Endothelial cell of umbilical vein (primary cell): ENCODE data around the gene EPS8. TPM values are rescaled to one million over a fixed set of nuclear protein-coding genes. Genes with fewer than 3 reads are reported as not detected.

Source experiments
- BruUV-seq: library from RNA; stranded (reverse); fragments of 400-500 nt; replicated peaks from 2 replicates; lab custom pipeline; 2021; lab: Mats Ljungman, UMichigan
- CTCF ChIA-PET: fragments of 300-600, 350-600 bp; sonication (Branson Sonifier 250); formaldehyde crosslinking; loops from one replicate; lab custom pipeline; 2021; ENCODE audit warnings: antibody characterized with exemption, inconsistent platforms; lab: Charles Lee
- POLR2A ChIA-PET: fragments of 300-600, 350-600 bp; sonication (Branson Sonifier 250); formaldehyde crosslinking; loops from one replicate; lab custom pipeline; 2021; ENCODE audit warnings: antibody characterized with exemption, inconsistent platforms; lab: Charles Lee
- DNase-seq: peaks from one replicate; pipeline ENCODE4 v3.0.0-alpha.2; 2011; ENCODE audit warnings: low read depth, low spot score
- FAIRE-seq: peaks from 2 replicates; lab custom pipeline; 2011; peaks lifted over from hg19 to GRCh38; lab: Jason Lieb, UNC
- H2AFZ ChIP-seq: 2 replicates; pipeline ENCODE4 v1.6.0; 2012; ENCODE audit warnings: low read depth, low read length, control low read depth, inconsistent platforms
- H3K27ac ChIP-seq: 2 replicates; pipeline ENCODE4 v1.5.1; 2011; ENCODE audit warnings: low read depth, mild to moderate bottlenecking, control low read depth, low read length, moderate library complexity; ENCODE audit not compliant: insufficient read depth
- H3K27me3 ChIP-seq, 2 experiments: 2 replicates each; pipeline versions ENCODE4 v1.6.0 to v1.6.1; 2011; ENCODE audit warnings: low read length in 2 of 2, mixed read lengths in 1 of 2; ENCODE audit not compliant: control insufficient read depth in 2 of 2, insufficient read depth in 2 of 2
- H3K36me3 ChIP-seq, 2 experiments: 2 replicates in 1 of 2; 3 replicates in 1 of 2; pipeline ENCODE4 v1.5.1; 2011; ENCODE audit warnings: low read length in 2 of 2, mild to moderate bottlenecking in 1 of 2, moderate library complexity in 1 of 2; ENCODE audit not compliant: control insufficient read depth in 2 of 2, insufficient read depth in 2 of 2; ENCODE audit errors: extremely low read depth in 1 of 2
- H3K4me1 ChIP-seq: 3 replicates; pipeline ENCODE4 v1.5.1; 2011; ENCODE audit warnings: mild to moderate bottlenecking, low read length; ENCODE audit not compliant: control insufficient read depth, insufficient read depth; ENCODE audit errors: extremely low read depth
- H3K4me2 ChIP-seq: 2 replicates; pipeline ENCODE4 v1.6.1; 2011; ENCODE audit warnings: low read length, control low read depth, mixed read lengths; ENCODE audit not compliant: insufficient read depth
- H3K4me3 ChIP-seq, 3 experiments: fragments of 200-600 bp in 1 of 3; sonication (generic), shearing (Covaris generic) in 1 of 3; replicated peaks in 1 of 3; 2 replicates each; pipeline ENCODE4 v1.5.1; 2011 to 2016; ENCODE audit warnings: control low read depth in 3 of 3, low read length in 3 of 3, mild to moderate bottlenecking in 2 of 3, inconsistent platforms in 1 of 3, low read depth in 1 of 3, moderate library complexity in 1 of 3; ENCODE audit not compliant: insufficient read depth in 1 of 3
- H3K79me2 ChIP-seq: 2 replicates; pipeline ENCODE4 v1.6.0; 2012; ENCODE audit warnings: low read length, inconsistent platforms; ENCODE audit not compliant: control insufficient read depth, insufficient read depth
- H3K9ac ChIP-seq: replicated peaks from 2 replicates; pipeline ENCODE3; 2011; ENCODE audit warnings: low read length, control low read depth; ENCODE audit not compliant: insufficient read depth; ENCODE audit errors: extremely low read depth
- H3K9me1 ChIP-seq: replicated peaks from 3 replicates; pipeline ENCODE4 v1.6.0; 2011; ENCODE audit warnings: mild to moderate bottlenecking, low read length; ENCODE audit not compliant: control insufficient read depth, insufficient read depth; ENCODE audit errors: extremely low read depth
- H3K9me3 ChIP-seq: replicated peaks from 2 replicates; pipeline ENCODE4 v1.5.1; 2012; ENCODE audit warnings: low read length, inconsistent platforms; ENCODE audit not compliant: control insufficient read depth, insufficient read depth
- H4K20me1 ChIP-seq: replicated peaks from 2 replicates; pipeline ENCODE3; 2011; ENCODE audit warnings: mild to moderate bottlenecking, low read length; ENCODE audit not compliant: control insufficient read depth, insufficient read depth; ENCODE audit errors: extremely low read depth
- EZH2 ChIP-seq: IDR thresholded peaks from 2 replicates; pipeline ENCODE4 v1.6.1; 2012; ENCODE audit warnings: borderline replicate concordance, low read depth, mild to moderate bottlenecking, moderate library complexity, low read length, inconsistent platforms; ENCODE audit not compliant: severe bottlenecking
- FOS ChIP-seq: IDR thresholded peaks from 2 replicates; pipeline ENCODE4 v1.6.1; 2011; ENCODE audit warnings: mild to moderate bottlenecking, low read length, moderate library complexity, borderline replicate concordance; ENCODE audit not compliant: insufficient read depth
- GATA2 ChIP-seq: IDR thresholded peaks from 2 replicates; pipeline ENCODE4 v1.7.0; 2011; ENCODE audit warnings: low read depth, mild to moderate bottlenecking, moderate library complexity, mixed read lengths, low read length; ENCODE audit not compliant: insufficient read length, insufficient read depth
- JUN ChIP-seq: IDR thresholded peaks from 2 replicates; pipeline ENCODE4 v1.6.1; 2011; ENCODE audit warnings: borderline replicate concordance, low read depth; ENCODE audit not compliant: insufficient read length, insufficient read depth
- MYC ChIP-seq: IDR thresholded peaks from one replicate; pipeline ENCODE4 v1.6.1; 2011; ENCODE audit warnings: mild to moderate bottlenecking, low read depth, low read length
- POLR2A ChIP-seq: IDR thresholded peaks from 2 replicates; pipeline ENCODE4 v1.6.1; 2012; ENCODE audit warnings: low read depth, mild to moderate bottlenecking, control low read depth, low read length
- POLR2AphosphoS5 ChIP-seq: IDR thresholded peaks from 2 replicates; pipeline ENCODE4 v1.6.1; 2012; ENCODE audit warnings: low read depth, mild to moderate bottlenecking, control low read depth, low read length, moderate library complexity; ENCODE audit not compliant: insufficient read depth
- dilution Hi-C: fragments of 300-500 bp; cut with MboI; formaldehyde crosslinking; loops from one replicate; pipeline ENCODE4 v1.15.0; 2019; ENCODE audit warnings: low sequenced_read_pairs; ENCODE audit not compliant: extremely low pct_ligation_motif_present
- intact Hi-C: fragments of 100-400 bp; cut with micrococcal nuclease; formaldehyde crosslinking; loops from one replicate; pipeline ENCODE4 v1.10.0; 2022
- polyA plus RNA-seq, 4 experiments: library from polyadenylated mRNA; depleted of rRNA in 3 of 4; stranded (reverse) in 3 of 4; unstranded in 1 of 4; fragments of >200 nt; gene quantifications; 2 replicates each; pipeline versions ENCODE4 v1.2.1 to v1.2.3, GENCODE V29; 2011 to 2012; ENCODE audit warnings: missing spikeins in 1 of 4
- total RNA-seq: library from RNA; stranded (reverse); gene quantifications from 2 replicates; pipeline ENCODE4 v1.2.3, GENCODE V29; 2021
- TF ChIP-seq, protein P1 (sequence below): IDR thresholded peaks from 2 replicates; pipeline ENCODE4 v1.6.1; 2011; ENCODE audit not compliant: insufficient read depth, insufficient read length
- TF ChIP-seq, protein P2 (sequence below), 2 donors: IDR thresholded peaks; 1 replicate in 1 of 2; 2 replicates in 1 of 2; pipeline ENCODE4 v1.5.1; 2011; ENCODE audit warnings: low read length in 2 of 2, mild to moderate bottlenecking in 2 of 2, moderate library complexity in 2 of 2, control low read depth in 1 of 2, inconsistent platforms in 1 of 2, low read depth in 1 of 2; ENCODE audit not compliant: insufficient read depth in 1 of 2; ENCODE audit errors: extremely low read depth in 1 of 2

The EPS8 gene
- total and polyA plus RNA-seq, 2 donors (not counting 3 experiments of a cell fraction or from before 2014, with no cell fraction given): 8.4 to 11.9 TPM

DNA sequence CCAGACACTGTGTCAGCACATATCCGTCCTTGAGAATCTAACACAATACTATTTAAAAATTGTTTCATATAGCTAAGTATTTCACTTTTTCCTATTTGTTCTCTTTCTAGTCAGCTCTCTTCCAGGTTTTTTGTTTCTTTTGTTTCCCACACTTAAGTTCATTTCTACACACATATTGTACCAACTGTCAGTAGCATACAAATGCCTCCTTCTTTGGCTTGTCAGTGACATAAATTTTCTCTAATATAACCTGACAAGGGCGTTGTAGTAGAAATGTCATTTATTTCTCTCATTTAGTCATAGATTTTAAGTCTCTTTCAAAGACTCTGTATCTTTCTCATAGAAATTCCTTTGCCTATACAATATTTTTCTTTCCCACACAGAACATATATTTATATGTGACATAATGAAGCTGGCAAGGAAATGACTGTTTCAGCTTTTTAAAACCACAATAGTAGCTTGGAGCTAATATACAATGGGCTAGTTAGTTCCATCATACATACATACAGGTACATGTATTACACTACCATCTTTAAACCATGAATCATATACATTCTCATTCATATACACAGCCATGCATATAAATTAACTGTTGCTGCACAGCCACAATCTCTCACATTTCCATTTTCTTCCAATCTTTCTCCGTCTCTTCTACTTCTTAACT lies 42.3 kb upstream of the EPS8 start:
- Histone ChIP-seq H3K36me3 (no peaks in the 10 kb centered on the region), H4K20me1 (no peaks in the 10 kb centered on the region), H3K9ac (no peak overlapping the region), H3K9me3 (no peaks in the 10 kb centered on the region), H2AFZ (no peak overlapping the region), H3K27ac (no peak overlapping the region), H3K4me3 (no peak overlapping the region), H3K4me2 (no peak overlapping the region), H3K79me2 (no peaks in the 10 kb centered on the region), H3K9me1 (no peaks in the 10 kb centered on the region), H3K4me1 (no peaks in the 10 kb centered on the region), H3K27me3 (no peaks in the 10 kb centered on the region)
- dilution Hi-C loops: no loop called here
- DNase-seq: no peak
- ChIA-PET POLR2A (no interaction called here), CTCF (interaction anchor here (0.9 to 1.3 kb wide), 2 partner anchors 23 to 247 kb away, joined by 3 to 6 read pairs; no protein-coding TSS in a partner anchor)
- intact Hi-C loops: no loop called here
- BruUV-seq: no TSS peak
- TF ChIP-seq POLR2A (no peak), FOS (no peak), GATA2 (no peak), EZH2 (no peak), MYC (no peak), JUN (no peak), POLR2AphosphoS5 (no peak)
- TF ChIP-seq, protein P1, sequence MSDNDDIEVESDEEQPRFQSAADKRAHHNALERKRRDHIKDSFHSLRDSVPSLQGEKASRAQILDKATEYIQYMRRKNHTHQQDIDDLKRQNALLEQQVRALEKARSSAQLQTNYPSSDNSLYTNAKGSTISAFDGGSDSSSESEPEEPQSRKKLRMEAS: no peak
- TF ChIP-seq, protein P2, sequence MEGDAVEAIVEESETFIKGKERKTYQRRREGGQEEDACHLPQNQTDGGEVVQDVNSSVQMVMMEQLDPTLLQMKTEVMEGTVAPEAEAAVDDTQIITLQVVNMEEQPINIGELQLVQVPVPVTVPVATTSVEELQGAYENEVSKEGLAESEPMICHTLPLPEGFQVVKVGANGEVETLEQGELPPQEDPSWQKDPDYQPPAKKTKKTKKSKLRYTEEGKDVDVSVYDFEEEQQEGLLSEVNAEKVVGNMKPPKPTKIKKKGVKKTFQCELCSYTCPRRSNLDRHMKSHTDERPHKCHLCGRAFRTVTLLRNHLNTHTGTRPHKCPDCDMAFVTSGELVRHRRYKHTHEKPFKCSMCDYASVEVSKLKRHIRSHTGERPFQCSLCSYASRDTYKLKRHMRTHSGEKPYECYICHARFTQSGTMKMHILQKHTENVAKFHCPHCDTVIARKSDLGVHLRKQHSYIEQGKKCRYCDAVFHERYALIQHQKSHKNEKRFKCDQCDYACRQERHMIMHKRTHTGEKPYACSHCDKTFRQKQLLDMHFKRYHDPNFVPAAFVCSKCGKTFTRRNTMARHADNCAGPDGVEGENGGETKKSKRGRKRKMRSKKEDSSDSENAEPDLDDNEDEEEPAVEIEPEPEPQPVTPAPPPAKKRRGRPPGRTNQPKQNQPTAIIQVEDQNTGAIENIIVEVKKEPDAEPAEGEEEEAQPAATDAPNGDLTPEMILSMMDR (IDR thresholded peaks at IDR 0.05; ENCODE audit: extremely low read depth in 1 of 2, insufficient read depth in 1 of 2, low read depth in 1 of 2, low read length in 2 of 2): no peak
- FAIRE-seq: no peak
